Muscle layer of duodenum (tissue), 2 donors: ENCODE data around the gene PTPRT.

ENCODE experiments used
- H3K27ac ChIP-seq: one replicate; pipeline ENCODE4 v1.7.0; 2013; ENCODE audit warnings: mild to moderate bottlenecking, low read length
- H3K27me3 ChIP-seq: one replicate; pipeline ENCODE4 v1.7.0; 2013; ENCODE audit warnings: low read depth, mild to moderate bottlenecking, control low read depth, low read length
- H3K36me3 ChIP-seq, 2 donors: one replicate each; pipeline ENCODE4 v1.7.0; 2013; ENCODE audit warnings: low read length in 2 of 2, control low read depth in 1 of 2, mild to moderate bottlenecking in 1 of 2; ENCODE audit not compliant: insufficient read depth in 2 of 2, control insufficient read depth in 1 of 2
- H3K4me1 ChIP-seq, 2 donors: one replicate each; pipeline ENCODE4 v1.7.0; 2013; ENCODE audit warnings: low read length in 2 of 2, mild to moderate bottlenecking in 2 of 2, control low read depth in 1 of 2, moderate library complexity in 1 of 2; ENCODE audit not compliant: insufficient read depth in 2 of 2, control insufficient read depth in 1 of 2
- H3K4me3 ChIP-seq, 2 donors: one replicate each; pipeline ENCODE4 v1.7.0; 2013; ENCODE audit warnings: low read length in 2 of 2, low read depth in 1 of 2, mild to moderate bottlenecking in 1 of 2
- H3K9me3 ChIP-seq, 2 donors: one replicate each; pipeline ENCODE4 v1.7.0; 2013; ENCODE audit warnings: low read length in 2 of 2, control low read depth in 1 of 2, mild to moderate bottlenecking in 1 of 2; ENCODE audit not compliant: control insufficient read depth in 1 of 2
- donor health status: healthy.

Gene PTPRT

DNA sequence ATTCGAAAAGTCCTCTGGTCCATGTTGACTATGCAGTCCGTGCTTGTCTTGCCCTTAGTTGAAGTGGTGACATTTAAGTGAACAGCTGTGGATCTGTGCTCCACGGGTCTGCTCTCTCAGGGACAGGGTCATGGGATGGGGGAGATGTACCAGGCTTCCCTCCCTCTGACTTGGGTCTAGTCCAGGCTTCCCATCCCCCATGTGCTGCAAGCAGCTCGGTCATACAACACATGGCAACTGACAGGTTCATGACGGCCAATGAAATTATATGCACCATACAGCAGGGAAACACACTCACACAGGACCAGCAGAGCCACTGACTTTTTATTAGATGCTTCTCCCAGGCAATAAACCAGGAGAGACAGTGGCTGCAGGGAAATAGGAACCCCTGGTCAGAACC is 201.4 kb downstream of the PTPRT start:
- Histone ChIP-seq H3K4me3 (no peak overlapping the region), H3K4me1 (no peaks in the 10 kb centered on the region), H3K27ac (no peak overlapping the region), H3K27me3 (no peaks in the 10 kb centered on the region), H3K36me3 (no peaks in the 10 kb centered on the region), H3K9me3 (no peaks in the 10 kb centered on the region)

DNA sequence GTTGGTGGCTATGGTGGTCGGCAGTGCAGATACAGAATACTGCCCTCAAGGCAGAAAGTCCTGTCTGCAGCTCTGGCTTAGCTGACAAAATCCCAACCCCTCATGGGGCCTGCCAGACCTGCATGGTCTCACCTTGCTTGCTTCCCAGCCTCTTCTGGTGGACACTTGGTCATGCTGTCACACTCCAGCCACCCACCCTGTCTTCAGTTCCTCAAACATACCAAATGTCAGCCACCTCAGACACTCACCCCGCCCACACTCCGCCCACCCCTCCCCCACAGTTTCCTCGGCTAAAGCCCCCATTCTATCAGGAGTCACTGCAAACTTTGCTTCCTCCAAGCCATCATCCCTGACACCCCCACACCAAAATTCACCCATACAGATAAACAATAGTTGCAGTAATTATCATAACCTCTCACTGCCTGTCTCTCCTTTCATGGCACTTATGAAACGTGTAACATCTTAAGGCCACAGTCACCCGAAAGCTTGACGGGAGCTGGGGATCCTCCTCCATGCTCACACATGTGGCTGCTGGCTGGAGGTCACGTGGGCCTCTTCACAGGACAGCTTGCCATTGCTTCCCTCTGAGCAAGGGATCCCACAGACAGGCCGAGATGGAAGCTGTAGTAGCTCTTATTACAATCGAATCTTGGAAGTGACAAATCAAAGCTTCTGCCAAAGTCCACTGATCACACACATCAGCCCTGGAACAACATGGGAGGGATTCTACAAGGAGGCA is 202.2 kb downstream of the PTPRT start:
- H3K27me3 ChIP-seq = no peaks in the 10 kb centered on the region
- no peak overlapping the region for H3K4me3 ChIP-seq
- H3K4me1 ChIP-seq = no peaks in the 10 kb centered on the region
- H3K36me3 ChIP-seq = no peaks in the 10 kb centered on the region
- no peak overlapping the region for H3K27ac ChIP-seq
- H3K9me3 ChIP-seq = no peaks in the 10 kb centered on the region

DNA sequence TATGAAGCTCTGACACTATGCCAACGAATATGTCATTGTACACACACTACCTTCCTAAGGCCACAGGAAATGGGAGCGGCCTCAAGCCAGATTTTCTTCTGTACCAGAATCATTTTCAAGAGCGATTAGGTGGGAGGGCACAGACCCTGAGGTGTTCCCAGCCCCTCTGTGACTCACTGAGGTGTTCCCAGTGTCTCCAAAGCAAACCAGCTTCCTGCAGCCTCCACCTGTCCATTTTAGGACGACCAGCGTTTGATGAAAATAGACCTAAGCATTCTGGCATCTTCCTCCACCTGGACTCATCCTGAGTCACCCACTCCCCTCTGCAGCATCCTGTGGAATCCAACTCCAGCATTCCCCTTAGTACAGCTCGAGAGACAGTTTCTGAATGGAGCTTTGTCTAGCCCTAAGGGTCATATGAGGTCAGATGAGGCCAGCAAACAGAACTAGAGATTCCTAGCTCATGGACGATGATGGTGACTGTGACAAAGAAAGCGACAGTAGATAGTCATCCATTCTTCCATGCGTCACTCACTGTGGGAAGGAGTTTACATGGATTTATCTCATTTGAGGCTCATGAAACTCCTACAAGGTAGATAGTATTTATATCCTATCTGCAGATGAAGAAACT is 203.4 kb downstream of the PTPRT start:
- no peaks in the 10 kb centered on the region for H3K9me3 ChIP-seq

DNA sequence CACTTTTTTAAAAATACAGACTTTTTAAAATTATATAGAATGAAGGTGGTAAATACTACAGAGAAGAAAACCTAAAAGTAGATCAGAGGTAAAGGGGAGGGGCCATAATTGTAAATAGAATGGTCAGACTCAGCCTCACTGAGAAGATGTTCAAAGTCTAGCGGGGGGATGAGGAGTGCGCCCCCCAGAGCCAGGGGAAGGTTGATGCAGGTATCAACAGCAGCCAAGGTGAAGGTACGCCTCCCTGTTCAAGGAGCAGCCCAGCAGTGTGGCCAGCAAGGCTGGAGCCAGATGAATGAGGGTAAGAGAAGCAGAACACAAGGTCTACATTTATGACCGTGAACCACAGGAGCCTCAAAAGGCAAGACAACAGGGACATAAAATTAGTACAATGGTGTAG is 204.1 kb downstream of the PTPRT start:
- H3K27me3 ChIP-seq = no peaks in the 10 kb centered on the region
- no peak overlapping the region for H3K27ac ChIP-seq
- H3K36me3 ChIP-seq = no peaks in the 10 kb centered on the region
- H3K4me3 ChIP-seq = no peak overlapping the region
- H3K9me3 ChIP-seq = no peaks in the 10 kb centered on the region
- H3K4me1 ChIP-seq = no peaks in the 10 kb centered on the region

More for the DNA sequence above, 203.4 kb downstream of the PTPRT start:
- Histone ChIP-seq H3K4me1 (no peaks in the 10 kb centered on the region), H3K4me3 (no peak overlapping the region), H3K27me3 (no peaks in the 10 kb centered on the region), H3K36me3 (no peaks in the 10 kb centered on the region), H3K27ac (no peak overlapping the region)

DNA sequence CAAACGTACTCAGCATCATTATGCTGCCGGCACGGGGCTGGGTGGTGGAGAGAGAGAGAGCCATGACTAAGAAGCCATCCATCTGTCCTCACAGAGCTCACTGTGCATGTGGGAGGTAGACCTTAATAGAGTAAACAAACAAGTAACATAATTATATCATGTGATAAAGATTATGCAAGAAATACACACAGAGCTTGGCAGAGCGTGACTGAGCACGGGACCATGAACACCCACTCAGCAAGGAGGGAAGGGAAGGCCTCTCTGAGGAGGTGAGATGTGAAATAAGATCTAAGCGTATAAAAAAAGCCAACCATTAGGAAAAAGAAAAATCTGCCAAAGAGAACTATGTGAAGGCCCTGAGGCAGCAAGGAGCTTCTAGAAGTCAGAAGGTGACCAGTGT is 207.5 kb downstream of the PTPRT start:
- Histone ChIP-seq H3K27ac (no peak overlapping the region), H3K27me3 (no peaks in the 10 kb centered on the region), H3K36me3 (no peaks in the 10 kb centered on the region), H3K4me1 (no peaks in the 10 kb centered on the region), H3K4me3 (no peak overlapping the region), H3K9me3 (no peaks in the 10 kb centered on the region)

DNA sequence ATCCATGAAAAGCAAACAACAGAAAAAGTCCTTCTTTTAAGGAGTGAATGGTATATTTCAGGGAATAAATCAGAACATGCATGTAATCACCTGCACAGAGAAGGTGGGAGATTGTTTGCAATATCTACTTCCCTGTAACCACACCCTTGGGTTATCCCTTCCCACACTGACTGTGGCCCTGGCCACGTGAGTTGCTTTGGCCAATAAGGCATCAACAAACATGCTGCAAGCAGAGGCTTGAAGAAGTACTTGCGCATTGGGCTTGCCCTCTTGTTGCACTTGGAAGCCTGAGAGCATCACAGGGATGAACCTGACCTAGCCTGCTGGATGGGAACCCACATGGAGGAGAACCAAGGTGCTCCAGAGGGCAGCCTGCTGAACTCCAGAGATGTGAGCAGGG is 208.5 kb downstream of the PTPRT start:
- no peak overlapping the region for H3K27ac ChIP-seq
- H3K4me1 ChIP-seq = no peaks in the 10 kb centered on the region
- H3K27me3 ChIP-seq = no peaks in the 10 kb centered on the region
- H3K4me3 ChIP-seq = no peak overlapping the region
- H3K36me3 ChIP-seq = no peaks in the 10 kb centered on the region
- no peaks in the 10 kb centered on the region for H3K9me3 ChIP-seq

DNA sequence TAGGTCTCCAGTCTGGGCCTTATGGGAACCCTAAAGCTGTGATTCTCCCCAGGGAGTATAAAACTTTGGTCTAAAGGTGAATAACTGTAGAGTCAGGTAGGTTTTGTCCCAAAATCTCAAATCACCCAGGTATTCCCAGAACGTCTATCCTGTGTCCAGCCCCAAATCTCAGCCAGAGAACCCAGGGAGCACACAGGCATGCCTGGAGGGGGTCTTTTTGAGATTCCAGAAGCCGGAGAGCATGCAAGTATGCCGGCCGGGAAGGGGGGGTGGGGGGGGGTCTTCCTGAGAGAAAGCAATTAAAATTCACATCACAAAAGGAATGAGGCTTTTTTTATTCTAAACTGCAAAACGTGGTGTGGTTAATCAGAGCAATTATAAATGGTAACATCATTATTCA is 210.0 kb downstream of the PTPRT start:
- Histone ChIP-seq H3K27me3 (no peaks in the 10 kb centered on the region), H3K4me3 (no peak overlapping the region), H3K36me3 (no peaks in the 10 kb centered on the region), H3K27ac (no peak overlapping the region), H3K4me1 (no peaks in the 10 kb centered on the region), H3K9me3 (no peaks in the 10 kb centered on the region)

DNA sequence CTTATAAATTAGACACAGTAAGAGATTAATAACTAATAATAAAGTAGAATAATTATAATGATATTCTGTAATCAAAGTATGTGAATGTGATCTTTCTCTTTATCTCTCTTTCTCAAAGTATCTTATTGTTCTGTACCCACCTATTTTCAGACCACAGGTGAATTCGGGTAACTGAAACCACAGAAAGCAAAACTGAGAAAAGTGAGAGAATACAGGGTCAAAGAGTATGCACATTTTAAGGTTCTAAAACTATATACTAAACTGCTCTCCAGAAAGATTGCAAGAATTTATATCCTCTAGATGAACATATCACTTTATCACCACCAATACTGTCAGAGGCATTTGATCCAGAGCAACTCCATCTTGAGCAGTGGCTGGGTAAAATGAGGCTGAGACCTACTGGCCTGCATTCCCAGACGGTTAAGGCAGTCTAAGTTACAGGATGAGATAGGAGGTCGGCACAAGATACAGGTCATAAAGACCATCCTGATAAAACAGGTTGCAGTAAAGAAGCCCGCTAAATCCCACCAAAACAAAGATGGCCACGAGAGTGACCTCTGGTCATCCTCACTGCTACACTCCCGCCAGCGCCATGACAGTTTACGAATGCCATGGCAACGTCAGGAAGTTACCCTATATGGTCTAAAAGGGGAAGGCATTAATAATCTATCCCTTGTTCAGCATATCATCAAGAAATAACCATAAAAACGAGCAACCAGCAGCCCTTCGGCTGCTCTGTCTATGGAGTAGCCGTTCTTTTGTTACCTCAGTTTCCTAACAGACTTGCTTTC is 211.3 kb downstream of the PTPRT start:
- Histone ChIP-seq H3K36me3 (no peaks in the 10 kb centered on the region), H3K27me3 (no peaks in the 10 kb centered on the region), H3K4me3 (no peak overlapping the region), H3K27ac (no peak overlapping the region), H3K9me3 (no peaks in the 10 kb centered on the region), H3K4me1 (no peaks in the 10 kb centered on the region)

DNA sequence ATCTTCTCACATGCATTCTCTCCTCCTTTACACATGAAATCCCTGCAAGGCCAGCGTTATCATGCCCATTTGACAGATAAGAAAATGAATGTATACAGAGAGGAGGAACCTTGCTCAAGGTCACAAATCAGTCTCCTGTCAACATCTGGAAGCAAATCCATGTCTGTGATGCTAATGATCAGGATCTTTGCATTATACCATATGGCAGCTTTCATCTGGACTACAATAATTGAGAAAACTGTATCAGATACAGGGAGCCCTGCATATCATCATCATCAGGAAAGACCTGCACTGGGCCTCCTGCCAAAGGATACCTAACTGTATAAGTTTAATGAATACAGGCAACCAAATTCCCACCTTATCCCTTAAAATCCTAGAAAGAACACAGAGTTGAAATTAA is 213.7 kb downstream of the PTPRT start:
- no peaks in the 10 kb centered on the region for H3K27me3 ChIP-seq
- H3K27ac ChIP-seq = no peak overlapping the region
- H3K9me3 ChIP-seq = no peaks in the 10 kb centered on the region
- H3K4me3 ChIP-seq = no peak overlapping the region
- no peaks in the 10 kb centered on the region for H3K4me1 ChIP-seq
- no peaks in the 10 kb centered on the region for H3K36me3 ChIP-seq

DNA sequence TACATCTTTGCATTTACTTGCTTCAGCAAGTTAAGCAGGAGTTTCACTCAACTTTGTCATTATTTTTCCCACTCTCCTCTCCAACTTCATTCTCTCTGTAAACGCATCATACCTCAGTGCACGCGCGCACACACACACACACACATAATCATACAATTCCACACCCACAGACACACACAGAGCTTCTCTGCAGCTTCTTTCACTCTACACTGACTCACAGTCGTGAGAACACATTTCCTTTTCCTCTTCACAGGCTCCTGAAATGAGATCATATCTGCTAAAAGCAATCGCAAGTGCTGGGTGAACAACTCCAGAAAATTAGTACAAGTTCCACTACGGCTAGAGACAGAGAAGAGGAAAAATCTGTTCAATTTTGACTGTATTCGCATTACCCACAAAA is 215.4 kb downstream of the PTPRT start:
- no peak overlapping the region for H3K27ac ChIP-seq
- no peaks in the 10 kb centered on the region for H3K36me3 ChIP-seq
- no peaks in the 10 kb centered on the region for H3K9me3 ChIP-seq
- H3K27me3 ChIP-seq = no peaks in the 10 kb centered on the region
- no peak overlapping the region for H3K4me3 ChIP-seq
- no peaks in the 10 kb centered on the region for H3K4me1 ChIP-seq

DNA sequence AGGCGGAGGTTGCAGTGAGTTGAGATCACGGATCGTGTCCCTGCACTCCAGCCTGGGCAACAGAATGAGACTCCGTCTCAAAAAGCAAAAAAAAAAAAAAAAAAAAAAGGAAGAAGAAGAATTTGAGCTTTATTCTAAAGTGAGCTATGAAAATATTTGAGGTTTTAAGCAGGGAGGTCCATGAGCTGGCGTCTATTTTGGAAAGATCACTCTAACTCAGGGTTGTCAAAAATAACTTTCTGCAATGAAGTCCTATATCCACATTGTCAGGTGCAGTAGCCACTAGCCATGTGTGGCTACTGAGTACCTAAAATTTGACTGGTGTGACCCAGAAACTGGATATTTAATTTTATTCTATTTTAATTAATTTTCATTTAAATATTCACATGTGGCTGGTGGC is 217.1 kb downstream of the PTPRT start:
- no peaks in the 10 kb centered on the region for H3K4me1 ChIP-seq
- H3K9me3 ChIP-seq = no peaks in the 10 kb centered on the region
- H3K27ac ChIP-seq = no peak overlapping the region
- H3K4me3 ChIP-seq = no peak overlapping the region
- no peaks in the 10 kb centered on the region for H3K27me3 ChIP-seq
- H3K36me3 ChIP-seq = no peaks in the 10 kb centered on the region
